ENCODE data around the gene ACAA2.
"Not testable (repeated sequence)": the region's sequence is repeated elsewhere in the genome, so short reads cannot be mapped to it uniquely, and the experiment has no call there.

The ACAA2 gene

GRCh38 chr18:49817947-49818346, 4.6 kb upstream of the ACAA2 start:
- in situ Hi-C loops (cut with MboI; ENCODE audit: low sequenced_read_pairs) = no loop called here

GRCh38 chr18:49815927-49816326, 2.6 kb upstream of the ACAA2 start:
- in situ Hi-C loops (cut with MboI; ENCODE audit: low sequenced_read_pairs) = no loop called here

- in situ Hi-C loops (cut with MboI; ENCODE audit: low sequenced_read_pairs) = no loop called here
These were observed 790 bp upstream of the ACAA2 start for GRCh38 chr18:49814147-49814499.

- in situ Hi-C loops (cut with MboI; ENCODE audit: low sequenced_read_pairs) = no loop called here
These were observed 339 bp downstream of the ACAA2 start for GRCh38 chr18:49813069-49813318.

GRCh38 chr18:49812286-49813068, 856 bp downstream of the ACAA2 start:
- in situ Hi-C loops (cut with MboI; ENCODE audit: low sequenced_read_pairs) = no loop called here

- in situ Hi-C loops (cut with MboI; ENCODE audit: low sequenced_read_pairs) = no loop called here
These were observed 2.0 kb downstream of the ACAA2 start for GRCh38 chr18:49811151-49811938.

GRCh38 chr18:49808553-49809191, 4.7 kb downstream of the ACAA2 start:
- in situ Hi-C loops (cut with MboI; ENCODE audit: low sequenced_read_pairs) = not testable (repeated sequence)

GRCh38 chr18:49804096-49804495, 9.2 kb downstream of the ACAA2 start:
- in situ Hi-C loops (cut with MboI; ENCODE audit: low sequenced_read_pairs) = no loop called here

- in situ Hi-C loops (cut with MboI; ENCODE audit: low sequenced_read_pairs) = no loop called here
These were observed 10.7 kb downstream of the ACAA2 start for GRCh38 chr18:49802623-49803022.

- in situ Hi-C loops (cut with MboI; ENCODE audit: low sequenced_read_pairs) = not testable (repeated sequence)
These were observed 12.8 kb downstream of the ACAA2 start for GRCh38 chr18:49800491-49800890.

- in situ Hi-C loops (cut with MboI; ENCODE audit: low sequenced_read_pairs) = not testable (repeated sequence)
These were observed 13.5 kb downstream of the ACAA2 start for GRCh38 chr18:49799806-49800205.

- in situ Hi-C loops (cut with MboI; ENCODE audit: low sequenced_read_pairs) = no loop called here
These were observed 15.3 kb downstream of the ACAA2 start for GRCh38 chr18:49798001-49798400.

GRCh38 chr18:49795612-49796552, 17.5 kb downstream of the ACAA2 start:
- in situ Hi-C loops (cut with MboI; ENCODE audit: low sequenced_read_pairs) = no loop called here

GRCh38 chr18:49794743-49795142, 18.6 kb downstream of the ACAA2 start:
- in situ Hi-C loops (cut with MboI; ENCODE audit: low sequenced_read_pairs) = no loop called here

- in situ Hi-C loops (cut with MboI; ENCODE audit: low sequenced_read_pairs) = not testable (repeated sequence)
These were observed 23.7 kb downstream of the ACAA2 start for GRCh38 chr18:49789560-49790134.

GRCh38 chr18:49788327-49788898, 24.9 kb downstream of the ACAA2 start:
- in situ Hi-C loops (cut with MboI; ENCODE audit: low sequenced_read_pairs) = no loop called here

- in situ Hi-C loops (cut with MboI; ENCODE audit: low sequenced_read_pairs) = no loop called here
These were observed 27.2 kb downstream of the ACAA2 start for GRCh38 chr18:49786019-49786720.

GRCh38 chr18:49784427-49785185, 28.7 kb downstream of the ACAA2 start:
- in situ Hi-C loops (cut with MboI; ENCODE audit: low sequenced_read_pairs) = no loop called here

GRCh38 chr18:49783631-49784030, 29.7 kb downstream of the ACAA2 start:
- in situ Hi-C loops (cut with MboI; ENCODE audit: low sequenced_read_pairs) = not testable (repeated sequence)
